ENCODE results near the gene SDR9C7. TPM values are rescaled to one million over a fixed set of nuclear protein-coding genes. Genes with fewer than 3 reads are reported as not detected.
"Not testable (repeated sequence)": the region's sequence is repeated elsewhere in the genome, so short reads cannot be mapped to it uniquely, and the experiment has no call there.

Gene SDR9C7
- total RNA-seq, 2 experiments from 2014 or later, result not detected

- no peak overlapping the region for H3K27ac Mint-ChIP-seq
- peaks cover 11% of the 10 kb centered on the region for H3K36me3 Mint-ChIP-seq
- ChIA-PET CTCF (interaction anchor here (0.6 kb wide), 1 partner anchor 1097 kb away, joined by 3 read pairs; no protein-coding TSS in a partner anchor), POLR2A (no interaction called here)
- peaks cover 7% of the 10 kb centered on the region for H3K27me3 Mint-ChIP-seq
- peak; percentile 18 for DNase-seq
- H3K4me3 Mint-ChIP-seq, result no peak overlapping the region
- H3K9me3 Mint-ChIP-seq, result peaks cover 32% of the 10 kb centered on the region
- H3K4me1 Mint-ChIP-seq (ENCODE audit: low read depth), result no peaks in the 10 kb centered on the region
- intact Hi-C loops (cut with micrococcal nuclease), result no loop called here
Measured at GRCh38 chr12:56900583-56900982, 33.6 kb downstream of the SDR9C7 start.

- Mint-ChIP-seq H3K27ac (no peak overlapping the region), H3K4me1 (ENCODE audit: low read depth) (no peaks in the 10 kb centered on the region), H3K9me3 (peaks cover 32% of the 10 kb centered on the region), H3K4me3 (no peak overlapping the region), H3K36me3 (peaks cover 11% of the 10 kb centered on the region), H3K27me3 (peaks cover 7% of the 10 kb centered on the region)
- intact Hi-C loops (cut with micrococcal nuclease), result no loop called here
- no peak for DNase-seq
- ChIA-PET POLR2A (no interaction called here), CTCF (no interaction called here)
Measured at GRCh38 chr12:56898938-56899337, 35.3 kb downstream of the SDR9C7 start.

- intact Hi-C loops (cut with micrococcal nuclease), result no loop called here
- peaks cover 27% of the 10 kb centered on the region for H3K9me3 Mint-ChIP-seq
- no peak overlapping the region for H3K27ac Mint-ChIP-seq
- peaks cover 11% of the 10 kb centered on the region for H3K36me3 Mint-ChIP-seq
- no peaks in the 10 kb centered on the region for H3K4me1 Mint-ChIP-seq (ENCODE audit: low read depth)
- H3K4me3 Mint-ChIP-seq, result no peak overlapping the region
- no peak for DNase-seq
- ChIA-PET POLR2A (no interaction called here), CTCF (interaction anchor here (0.9 kb wide), 1 partner anchor 90 kb away, joined by 3 read pairs; no protein-coding TSS in a partner anchor)
- peaks cover 7% of the 10 kb centered on the region for H3K27me3 Mint-ChIP-seq
Measured at GRCh38 chr12:56897844-56898361, 36.3 kb downstream of the SDR9C7 start.

GRCh38 chr12:56896082-56896481 is 38.1 kb downstream of the SDR9C7 start:
- intact Hi-C loops (cut with micrococcal nuclease), result no loop called here
- Mint-ChIP-seq H3K27me3 (peaks cover 11% of the 10 kb centered on the region), H3K4me1 (ENCODE audit: low read depth) (no peaks in the 10 kb centered on the region), H3K36me3 (peaks cover 6% of the 10 kb centered on the region), H3K27ac (no peak overlapping the region), H3K4me3 (no peak overlapping the region), H3K9me3 (peaks cover 18% of the 10 kb centered on the region)
- ChIA-PET CTCF (no interaction called here), POLR2A (no interaction called here)
- no peak for DNase-seq

- Mint-ChIP-seq H3K9me3 (peaks cover 5% of the 10 kb centered on the region), H3K4me3 (no peak overlapping the region), H3K27me3 (peaks cover 19% of the 10 kb centered on the region), H3K36me3 (peaks cover 1% of the 10 kb centered on the region), H3K27ac (no peak overlapping the region), H3K4me1 (ENCODE audit: low read depth) (no peaks in the 10 kb centered on the region)
- POLR2A ChIA-PET, result no interaction called here
- DNase-seq, result no peak
- CTCF ChIA-PET, result no interaction called here
- intact Hi-C loops (cut with micrococcal nuclease), result no loop called here
Measured at GRCh38 chr12:56894698-56895368, 39.4 kb downstream of the SDR9C7 start.

- DNase-seq; intact Hi-C loops (cut with micrococcal nuclease); CTCF ChIA-PET; H3K36me3 Mint-ChIP-seq; H3K9me3 Mint-ChIP-seq; POLR2A ChIA-PET; H3K4me3 Mint-ChIP-seq; H3K27ac Mint-ChIP-seq; H3K4me1 Mint-ChIP-seq (ENCODE audit: low read depth): not testable (repeated sequence)
- peaks cover 31% of the 10 kb centered on the region for H3K27me3 Mint-ChIP-seq
Measured at GRCh38 chr12:56891885-56892284, 42.3 kb downstream of the SDR9C7 start.

GRCh38 chr12:56886319-56886718 is 47.9 kb downstream of the SDR9C7 start:
- H3K4me3 Mint-ChIP-seq, result no peak overlapping the region
- peaks cover 31% of the 10 kb centered on the region for H3K27me3 Mint-ChIP-seq
- H3K9me3 Mint-ChIP-seq, result peaks cover 18% of the 10 kb centered on the region
- POLR2A ChIA-PET, result no interaction called here
- H3K4me1 Mint-ChIP-seq (ENCODE audit: low read depth), result no peaks in the 10 kb centered on the region
- intact Hi-C loops (cut with micrococcal nuclease), result no loop called here
- H3K27ac Mint-ChIP-seq, result no peak overlapping the region
- CTCF ChIA-PET, result no interaction called here
- H3K36me3 Mint-ChIP-seq, result no peaks in the 10 kb centered on the region
- no peak for DNase-seq

GRCh38 chr12:56885316-56885715 is 48.9 kb downstream of the SDR9C7 start:
- peaks cover 26% of the 10 kb centered on the region for H3K27me3 Mint-ChIP-seq
- ChIA-PET CTCF (no interaction called here), POLR2A (no interaction called here)
- peaks cover 18% of the 10 kb centered on the region for H3K9me3 Mint-ChIP-seq
- H3K4me1 Mint-ChIP-seq (ENCODE audit: low read depth), result no peaks in the 10 kb centered on the region
- H3K36me3 Mint-ChIP-seq, result no peaks in the 10 kb centered on the region
- DNase-seq, result no peak
- intact Hi-C loops (cut with micrococcal nuclease), result no loop called here
- H3K4me3 Mint-ChIP-seq, result no peak overlapping the region
- H3K27ac Mint-ChIP-seq, result no peak overlapping the region

GRCh38 chr12:56884421-56884820 is 49.8 kb downstream of the SDR9C7 start:
- intact Hi-C loops (cut with micrococcal nuclease), result no loop called here
- no peaks in the 10 kb centered on the region for H3K4me1 Mint-ChIP-seq (ENCODE audit: low read depth)
- ChIA-PET CTCF (no interaction called here), POLR2A (no interaction called here)
- no peak overlapping the region for H3K27ac Mint-ChIP-seq
- H3K4me3 Mint-ChIP-seq, result no peak overlapping the region
- peaks cover 18% of the 10 kb centered on the region for H3K9me3 Mint-ChIP-seq
- peaks cover 25% of the 10 kb centered on the region for H3K27me3 Mint-ChIP-seq
- H3K36me3 Mint-ChIP-seq, result no peaks in the 10 kb centered on the region
- no peak for DNase-seq

GRCh38 chr12:56882407-56882806 is 51.8 kb downstream of the SDR9C7 start:
- Mint-ChIP-seq H3K27me3 (peaks cover 23% of the 10 kb centered on the region), H3K9me3 (peaks cover 18% of the 10 kb centered on the region)
- POLR2A ChIA-PET; DNase-seq; H3K4me1 Mint-ChIP-seq (ENCODE audit: low read depth); intact Hi-C loops (cut with micrococcal nuclease); H3K27ac Mint-ChIP-seq; CTCF ChIA-PET; H3K36me3 Mint-ChIP-seq; H3K4me3 Mint-ChIP-seq: not testable (repeated sequence)

- H3K4me1 Mint-ChIP-seq (ENCODE audit: low read depth), result no peaks in the 10 kb centered on the region
- H3K27ac Mint-ChIP-seq, result no peak overlapping the region
- intact Hi-C loops (cut with micrococcal nuclease), result no loop called here
- ChIA-PET POLR2A (no interaction called here), CTCF (interaction anchor here (0.6 kb wide), 1 partner anchor 80 kb away, joined by 4 read pairs; no protein-coding TSS in a partner anchor)
- H3K36me3 Mint-ChIP-seq, result no peaks in the 10 kb centered on the region
- no peak overlapping the region for H3K4me3 Mint-ChIP-seq
- peaks cover 30% of the 10 kb centered on the region for H3K27me3 Mint-ChIP-seq
- H3K9me3 Mint-ChIP-seq, result peaks cover 10% of the 10 kb centered on the region
- no peak for DNase-seq
Measured at GRCh38 chr12:56880125-56880992, 53.8 kb downstream of the SDR9C7 start.

GRCh38 chr12:56879240-56880124 is 54.7 kb downstream of the SDR9C7 start:
- intact Hi-C loops (cut with micrococcal nuclease); H3K4me3 Mint-ChIP-seq; H3K4me1 Mint-ChIP-seq (ENCODE audit: low read depth); H3K36me3 Mint-ChIP-seq; CTCF ChIA-PET; DNase-seq; H3K27ac Mint-ChIP-seq; POLR2A ChIA-PET: not testable (repeated sequence)
- Mint-ChIP-seq H3K27me3 (peaks cover 28% of the 10 kb centered on the region), H3K9me3 (peaks cover 10% of the 10 kb centered on the region)
